Bronchial epithelial cell (primary cell): Measurements from ENCODE around the gene SEMA6B. TPM values are rescaled to one million over a fixed set of nuclear protein-coding genes. Genes with fewer than 3 reads are reported as not detected.

Source experiments
- DNase-seq: peaks from one replicate; pipeline ENCODE4 v3.0.0-alpha.2; 2010; ENCODE audit warnings: low read depth
- FAIRE-seq: peaks from 2 replicates; lab custom pipeline; 2011; peaks lifted over from hg19 to GRCh38; lab: Jason Lieb, UNC
- H3K27me3 ChIP-seq: 2 replicates; pipeline ENCODE4 v1.5.1; 2011; ENCODE audit warnings: low read length; ENCODE audit not compliant: control insufficient read depth, insufficient read depth
- H3K36me3 ChIP-seq: 2 replicates; pipeline ENCODE4 v1.5.1; 2011; ENCODE audit warnings: low read length; ENCODE audit not compliant: control insufficient read depth, insufficient read depth
- H3K4me3 ChIP-seq: 2 replicates; pipeline ENCODE4 v1.5.1; 2011; ENCODE audit warnings: mild to moderate bottlenecking, low read depth, low read length, control low read depth
- CTCF ChIP-seq: IDR thresholded peaks from 2 replicates; pipeline ENCODE4 v1.5.1; 2011; ENCODE audit warnings: mild to moderate bottlenecking, moderate library complexity, low read length, control low read depth, inconsistent platforms; ENCODE audit not compliant: insufficient read depth, severe bottlenecking
- total RNA-seq: library from RNA; depleted of rRNA; stranded (reverse); fragments of >200 nt; gene quantifications from 2 replicates; pipeline ENCODE4 v1.2.1, GENCODE V29; 2014

SEMA6B gene
- total RNA-seq, 1 donor from 2014 or later, result under 0.01 TPM

DNA sequence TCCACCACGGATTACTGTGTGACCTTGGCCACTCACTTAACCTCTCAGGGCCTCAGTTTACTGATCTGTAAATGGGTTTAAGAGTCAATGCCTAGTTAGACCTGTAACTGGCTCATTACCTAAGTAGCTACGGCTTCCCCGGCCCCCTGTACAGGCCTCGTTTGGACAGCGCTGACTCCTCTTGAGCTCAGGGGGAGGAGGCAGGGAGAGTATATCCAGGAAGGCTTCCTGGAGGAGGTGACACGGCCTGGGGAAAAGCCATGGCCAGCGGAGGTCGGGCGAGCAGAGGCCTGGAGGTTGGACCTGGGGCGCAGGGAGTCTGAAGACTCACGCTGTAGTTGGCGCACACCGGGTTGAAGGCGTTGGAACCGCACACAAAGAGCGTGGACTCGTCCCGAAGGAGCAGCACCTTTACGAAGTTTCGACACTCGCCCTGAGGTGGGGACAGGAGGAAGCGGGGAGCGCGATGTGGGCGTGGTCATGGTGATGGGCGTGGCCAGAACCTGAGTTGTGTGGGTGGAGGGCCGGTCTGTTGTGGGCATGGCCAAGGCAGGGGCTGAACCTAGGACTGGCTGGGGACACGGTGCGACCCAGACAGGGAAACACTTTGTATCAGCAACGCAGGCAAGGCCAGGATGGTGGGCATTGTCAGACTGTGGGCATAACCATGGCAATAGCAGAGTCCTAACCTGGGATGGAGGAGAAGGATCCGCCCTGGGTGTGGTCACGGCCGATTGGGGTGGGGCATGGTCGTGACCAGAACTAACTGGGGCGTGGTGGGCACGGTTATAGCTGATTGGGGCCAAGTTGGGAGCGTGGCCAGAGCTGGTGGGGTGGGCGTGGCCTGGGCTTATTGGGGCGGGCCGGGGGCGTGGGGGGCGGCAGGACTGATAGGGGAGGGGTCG is 3.6 kb downstream of the SEMA6B start:
- H3K36me3 ChIP-seq, result no peaks in the 10 kb centered on the region
- no peak for DNase-seq
- TF ChIP-seq CTCF, result no peak
- H3K27me3 ChIP-seq, result no peaks in the 10 kb centered on the region
- FAIRE-seq, result no peak
- H3K4me3 ChIP-seq, result no peak overlapping the region

DNA sequence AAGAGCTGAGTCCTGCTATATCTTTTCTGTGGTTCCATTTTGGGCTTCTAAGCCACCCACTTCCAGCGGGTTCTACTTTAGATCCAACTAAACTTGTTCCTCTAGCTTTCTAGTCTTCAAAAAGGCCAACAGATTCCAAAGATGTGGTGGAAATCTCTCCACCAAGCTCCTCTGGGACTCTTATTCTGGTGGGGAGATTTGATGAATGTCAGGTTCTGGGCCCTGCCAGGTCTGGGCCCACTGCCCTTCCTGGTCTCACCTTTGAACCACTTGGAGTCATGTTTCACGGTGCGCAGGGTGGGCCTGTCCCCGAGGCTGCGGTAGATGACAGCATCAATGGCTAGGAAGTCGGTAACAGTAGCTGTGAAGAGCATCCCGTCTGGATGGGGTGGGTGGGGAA is 4.8 kb downstream of the SEMA6B start:
- FAIRE-seq (no peak), DNase-seq (no peak)
- Histone ChIP-seq H3K36me3 (no peaks in the 10 kb centered on the region), H3K4me3 (no peak overlapping the region), H3K27me3 (no peaks in the 10 kb centered on the region)
- TF ChIP-seq CTCF, result no peak

- Histone ChIP-seq H3K4me3 (no peak overlapping the region), H3K27me3 (no peaks in the 10 kb centered on the region), H3K36me3 (no peaks in the 10 kb centered on the region)
- DNase-seq (no peak), FAIRE-seq (no peak)
- TF ChIP-seq CTCF, result no peak
Measured at GRCh38 chr19:4553775-4554174, 5.7 kb downstream of the SEMA6B start.

- no peaks in the 10 kb centered on the region for H3K36me3 ChIP-seq
- no peak overlapping the region for H3K4me3 ChIP-seq
- H3K27me3 ChIP-seq, result no peaks in the 10 kb centered on the region
- FAIRE-seq (no peak), DNase-seq (no peak)
- no peak for TF ChIP-seq CTCF
Measured at GRCh38 chr19:4553092-4553695, 6.3 kb downstream of the SEMA6B start.

GRCh38 chr19:4552525-4552819 is 7.0 kb downstream of the SEMA6B start:
- FAIRE-seq (no peak), DNase-seq (no peak)
- TF ChIP-seq CTCF, result no peak
- no peaks in the 10 kb centered on the region for H3K36me3 ChIP-seq
- no peak overlapping the region for H3K4me3 ChIP-seq
- H3K27me3 ChIP-seq, result no peaks in the 10 kb centered on the region
